Measurements from ENCODE around the gene MAP7D3. TPM values are rescaled to one million over a fixed set of nuclear protein-coding genes. Genes with fewer than 3 reads are reported as not detected.
A peak's percentile ranks its signal among the peaks of the same experiment; 100 is the strongest.
"Not testable (repeated sequence)": the region's sequence is repeated elsewhere in the genome, so short reads cannot be mapped to it uniquely, and the experiment has no call there.

Gene MAP7D3
- total RNA-seq = 10 to 100 TPM in 1 of 2 donors, 1 to 10 TPM in 1; 6.7 to 12.2 TPM

GRCh38 chrX:136251041-136251991, at the start of gene MAP7D3:
TSS of gene MAP7D3 (minus strand) at chrX:136251400. CDS start at chrX:136251358, 42 bp downstream.
- intact Hi-C loops (cut with DNase I) = no loop called here
- Histone ChIP-seq H3K4me1 (peaks cover 5% of the 10 kb centered on the region), H3K36me3 (replicated peaks in 1 of 2; ENCODE audit: insufficient read depth in 1 of 2, low read depth in 2 of 2) (no peaks in the 10 kb centered on the region), H3K9me3 (no peaks in the 10 kb centered on the region), H3K4me3 (peak within 1 kb of the TSS; percentile 8 to 41), H3K27ac (no peak within 1 kb of the TSS), H3K27me3 (no peaks in the 10 kb centered on the region)
- peak; percentile 93 for ATAC-seq
- no peak for TF ChIP-seq POLR2A (IDR thresholded peaks at IDR 0.05)
- TF ChIP-seq, protein P1, sequence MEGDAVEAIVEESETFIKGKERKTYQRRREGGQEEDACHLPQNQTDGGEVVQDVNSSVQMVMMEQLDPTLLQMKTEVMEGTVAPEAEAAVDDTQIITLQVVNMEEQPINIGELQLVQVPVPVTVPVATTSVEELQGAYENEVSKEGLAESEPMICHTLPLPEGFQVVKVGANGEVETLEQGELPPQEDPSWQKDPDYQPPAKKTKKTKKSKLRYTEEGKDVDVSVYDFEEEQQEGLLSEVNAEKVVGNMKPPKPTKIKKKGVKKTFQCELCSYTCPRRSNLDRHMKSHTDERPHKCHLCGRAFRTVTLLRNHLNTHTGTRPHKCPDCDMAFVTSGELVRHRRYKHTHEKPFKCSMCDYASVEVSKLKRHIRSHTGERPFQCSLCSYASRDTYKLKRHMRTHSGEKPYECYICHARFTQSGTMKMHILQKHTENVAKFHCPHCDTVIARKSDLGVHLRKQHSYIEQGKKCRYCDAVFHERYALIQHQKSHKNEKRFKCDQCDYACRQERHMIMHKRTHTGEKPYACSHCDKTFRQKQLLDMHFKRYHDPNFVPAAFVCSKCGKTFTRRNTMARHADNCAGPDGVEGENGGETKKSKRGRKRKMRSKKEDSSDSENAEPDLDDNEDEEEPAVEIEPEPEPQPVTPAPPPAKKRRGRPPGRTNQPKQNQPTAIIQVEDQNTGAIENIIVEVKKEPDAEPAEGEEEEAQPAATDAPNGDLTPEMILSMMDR (IDR thresholded peaks at IDR 0.05) = no peak
- DNase-seq = peak; percentile 59 to 72 (median 69)
- WGBS, 2 donors = 1 to 6% methylated on average over 7 to 9 of the region's 73 CpGs

DNA sequence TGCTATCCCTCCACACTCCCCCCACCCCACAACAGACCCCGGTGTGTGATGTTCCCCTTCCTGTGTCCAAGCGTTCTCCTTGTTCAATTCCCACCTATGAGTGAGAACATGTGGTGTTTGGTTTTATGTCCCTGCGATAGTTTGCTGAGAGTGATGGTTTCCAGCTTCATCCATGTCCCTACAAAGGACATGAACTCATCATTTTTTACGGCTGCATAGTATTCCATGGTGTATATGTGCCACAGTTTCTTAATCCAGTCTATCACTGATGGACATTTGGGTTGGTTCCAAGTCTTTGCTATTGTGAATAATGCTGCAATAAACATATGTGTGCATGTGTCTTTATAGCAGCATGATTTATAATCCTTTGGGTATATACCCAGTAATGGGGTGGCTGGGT, 49.5 kb upstream of the MAP7D3 start, which contains the start of gene ADGRG4:
TSS of gene ADGRG4 (plus strand) at position 243 of the 400 bp plus-strand sequence. CDS start 7,815 bp downstream, outside the sequence.
- H3K36me3 ChIP-seq (replicated peaks in 1 of 2; ENCODE audit: insufficient read depth in 1 of 2, low read depth in 2 of 2); DNase-seq; H3K4me1 ChIP-seq; ATAC-seq; H3K27ac ChIP-seq; H3K27me3 ChIP-seq; intact Hi-C loops (cut with DNase I); H3K4me3 ChIP-seq; H3K9me3 ChIP-seq: not testable (repeated sequence)
- WGBS, 2 donors = 77 to 93% methylated on average over 4 of the region's 4 CpGs

GRCh38 chrX:136295380-136295779, 44.2 kb upstream of the MAP7D3 start:
- H3K4me3 ChIP-seq = no peak overlapping the region
- no peaks in the 10 kb centered on the region for H3K4me1 ChIP-seq
- intact Hi-C loops (cut with DNase I) = no loop called here
- 73 to 92% methylated on average over 5 to 6 of the region's 8 CpGs for WGBS, 2 donors
- no peak for DNase-seq
- no peaks in the 10 kb centered on the region for H3K9me3 ChIP-seq
- TF ChIP-seq POLR2A (IDR thresholded peaks at IDR 0.05) = no peak
- TF ChIP-seq, protein P1 (IDR thresholded peaks at IDR 0.05) = no peak
- no peak overlapping the region for H3K27ac ChIP-seq
- no peaks in the 10 kb centered on the region for H3K36me3 ChIP-seq (replicated peaks in 1 of 2; ENCODE audit: insufficient read depth in 1 of 2, low read depth in 2 of 2)
- no peaks in the 10 kb centered on the region for H3K27me3 ChIP-seq
- no peak for ATAC-seq

- intact Hi-C loops (cut with DNase I) = no loop called here
- WGBS, 2 donors = 29 to 60% methylated on average over 2 of the region's 2 CpGs
- H3K4me3 ChIP-seq = no peak overlapping the region
- no peaks in the 10 kb centered on the region for H3K27me3 ChIP-seq
- no peak for ATAC-seq
- H3K36me3 ChIP-seq (replicated peaks in 1 of 2; ENCODE audit: insufficient read depth in 1 of 2, low read depth in 2 of 2) = no peaks in the 10 kb centered on the region
- no peaks in the 10 kb centered on the region for H3K9me3 ChIP-seq
- TF ChIP-seq, protein P1 (IDR thresholded peaks at IDR 0.05) = no peak
- TF ChIP-seq POLR2A (IDR thresholded peaks at IDR 0.05) = no peak
- no peak overlapping the region for H3K27ac ChIP-seq
- H3K4me1 ChIP-seq = no peaks in the 10 kb centered on the region
- DNase-seq = no peak
Measured at GRCh38 chrX:136292656-136293055, 41.5 kb upstream of the MAP7D3 start.

GRCh38 chrX:136291824-136292223, 40.6 kb upstream of the MAP7D3 start:
- DNase-seq = no peak
- 75 to 85% methylated on average over 2 of the region's 2 CpGs for WGBS, 2 donors
- intact Hi-C loops (cut with DNase I) = no loop called here
- Histone ChIP-seq H3K27me3 (no peaks in the 10 kb centered on the region), H3K27ac (no peak overlapping the region), H3K4me3 (no peak overlapping the region), H3K36me3 (replicated peaks in 1 of 2; ENCODE audit: insufficient read depth in 1 of 2, low read depth in 2 of 2) (no peaks in the 10 kb centered on the region), H3K9me3 (no peaks in the 10 kb centered on the region), H3K4me1 (no peaks in the 10 kb centered on the region)
- TF ChIP-seq, protein P1 (IDR thresholded peaks at IDR 0.05) = no peak
- no peak for TF ChIP-seq POLR2A (IDR thresholded peaks at IDR 0.05)
- ATAC-seq = no peak

GRCh38 chrX:136286375-136286774, 35.2 kb upstream of the MAP7D3 start:
- H3K4me3 ChIP-seq; H3K36me3 ChIP-seq (replicated peaks in 1 of 2; ENCODE audit: insufficient read depth in 1 of 2, low read depth in 2 of 2); DNase-seq; intact Hi-C loops (cut with DNase I); ATAC-seq; H3K27ac ChIP-seq; H3K27me3 ChIP-seq; H3K9me3 ChIP-seq; H3K4me1 ChIP-seq: not testable (repeated sequence)
- 80 to 90% methylated on average over 5 of the region's 5 CpGs for WGBS, 2 donors
